ENCODE measurements around the gene MYO1D. TPM values are rescaled to one million over a fixed set of nuclear protein-coding genes. Genes with fewer than 3 reads are reported as not detected.

MYO1D gene
- 1.9 to 3.3 TPM (median 2.8 TPM) in 5 replicates for total RNA-seq (2022; extraction: Qiagen RNA extraction)

GRCh38 chr17:32876417-32877163 is at the start of gene MYO1D:
Gene MYO1D (minus strand): TSS chr17:32877124. CDS start chr17:32876872, 252 bp downstream.

GRCh38 chr17:32486701-32487472 is 390.0 kb downstream of the MYO1D start, which contains the start of gene CDK5R1:
Gene CDK5R1 (plus strand): TSS chr17:32486993. CDS start chr17:32487621, 628 bp downstream.

GRCh38 chr17:32444301-32445073 is 432.4 kb downstream of the MYO1D start, which contains the start of gene PSMD11:
Gene PSMD11 (plus strand): TSS chr17:32444510. CDS start chr17:32444524, 14 bp downstream.

Other genes starting within 250 kb of the MYO1D start
- gene TMEM98, start 51.0 kb upstream of the MYO1D start, total RNA-seq (2022; extraction: Qiagen RNA extraction) = 42.5 to 53.4 TPM (median 46.5 TPM) in 5 replicates
- gene SPACA3, start 114.7 kb upstream of the MYO1D start, total RNA-seq (2022; extraction: Qiagen RNA extraction) = not detected in 5 replicates